ENCODE results near the gene RFX4. TPM values are rescaled to one million over a fixed set of nuclear protein-coding genes. Genes with fewer than 3 reads are reported as not detected.

The RFX4 gene
- polyA plus RNA-seq, 2 donors = not detected

DNA sequence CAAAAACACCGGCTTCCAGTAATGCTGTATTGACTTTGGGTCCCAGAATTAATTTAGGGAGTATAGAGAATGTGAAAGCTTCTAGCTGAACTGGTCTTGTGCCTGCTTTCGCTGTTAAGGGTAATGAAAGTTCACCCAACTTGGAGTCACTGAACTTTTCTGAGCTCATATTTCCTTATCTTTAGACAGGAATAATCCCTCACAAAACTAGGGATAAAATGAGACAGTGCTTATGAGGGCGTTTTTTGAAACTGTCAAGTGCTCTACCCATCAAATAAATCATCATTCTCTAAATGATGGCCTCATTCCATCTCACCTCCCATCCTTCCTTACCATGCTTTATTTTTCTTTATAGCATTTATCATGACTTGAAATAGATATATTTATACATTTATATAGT, 74.7 kb downstream of the RFX4 start:
- WGBS, 2 donors = 51 to 52% methylated on average over 3 of the region's 3 CpGs
- no peak overlapping the region for H3K27ac ChIP-seq (ENCODE audit: low read depth in 2 of 2, low read length in 1 of 2)
- peaks cover 2 to 3% of the 10 kb centered on the region in 2 donors for H3K27me3 ChIP-seq (ENCODE audit: control insufficient read depth in 1 of 2, insufficient read depth in 2 of 2, low read length in 2 of 2)
- no peaks in the 10 kb centered on the region for H3K4me1 ChIP-seq (ENCODE audit: control insufficient read depth in 2 of 2, insufficient read depth in 2 of 2, low read length in 1 of 2)
- no peak overlapping the region for H3K4me3 ChIP-seq (ENCODE audit: low read depth in 1 of 2, low read length in 2 of 2)
- H3K36me3 ChIP-seq (ENCODE audit: control insufficient read depth in 2 of 2, insufficient read depth in 2 of 2, low read length in 1 of 2) = no peaks in the 10 kb centered on the region
- no peaks in the 10 kb centered on the region for H3K9me3 ChIP-seq (ENCODE audit: control insufficient read depth in 2 of 2, insufficient read depth in 1 of 2, low read depth in 1 of 2, low read length in 1 of 2)

DNA sequence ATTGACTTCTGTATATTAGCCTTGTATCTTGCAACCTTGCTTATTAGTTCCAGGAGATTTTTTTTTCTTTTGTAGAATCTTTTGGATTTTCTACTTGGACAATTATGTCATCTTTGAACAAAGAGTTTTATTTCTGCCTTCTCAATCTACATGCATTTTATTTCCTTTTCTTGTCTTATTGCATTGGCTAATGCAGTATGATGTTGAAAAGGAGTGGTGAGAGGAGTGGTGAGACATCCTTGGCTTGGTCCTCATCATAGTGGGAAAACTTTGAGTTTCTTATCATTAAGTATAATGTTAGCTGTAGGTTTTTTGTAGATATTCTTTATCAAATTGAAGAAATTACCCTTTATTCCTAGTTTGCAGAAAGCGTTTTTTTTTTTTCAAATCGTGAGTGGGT, 80.6 kb downstream of the RFX4 start:
- Histone ChIP-seq H3K27ac (ENCODE audit: low read depth in 2 of 2, low read length in 1 of 2) (no peak overlapping the region), H3K4me1 (ENCODE audit: control insufficient read depth in 2 of 2, insufficient read depth in 2 of 2, low read length in 1 of 2) (no peaks in the 10 kb centered on the region), H3K9me3 (ENCODE audit: control insufficient read depth in 2 of 2, insufficient read depth in 1 of 2, low read depth in 1 of 2, low read length in 1 of 2) (no peaks in the 10 kb centered on the region), H3K36me3 (ENCODE audit: control insufficient read depth in 2 of 2, insufficient read depth in 2 of 2, low read length in 1 of 2) (no peaks in the 10 kb centered on the region), H3K27me3 (ENCODE audit: control insufficient read depth in 1 of 2, insufficient read depth in 2 of 2, low read length in 2 of 2) (peaks cover under 1 to 2% of the 10 kb centered on the region in 2 donors), H3K4me3 (ENCODE audit: low read depth in 1 of 2, low read length in 2 of 2) (no peak overlapping the region)
- whole genome bisulfite sequencing, 2 donors = 77 to 88% methylated on average over 2 of the region's 2 CpGs

DNA sequence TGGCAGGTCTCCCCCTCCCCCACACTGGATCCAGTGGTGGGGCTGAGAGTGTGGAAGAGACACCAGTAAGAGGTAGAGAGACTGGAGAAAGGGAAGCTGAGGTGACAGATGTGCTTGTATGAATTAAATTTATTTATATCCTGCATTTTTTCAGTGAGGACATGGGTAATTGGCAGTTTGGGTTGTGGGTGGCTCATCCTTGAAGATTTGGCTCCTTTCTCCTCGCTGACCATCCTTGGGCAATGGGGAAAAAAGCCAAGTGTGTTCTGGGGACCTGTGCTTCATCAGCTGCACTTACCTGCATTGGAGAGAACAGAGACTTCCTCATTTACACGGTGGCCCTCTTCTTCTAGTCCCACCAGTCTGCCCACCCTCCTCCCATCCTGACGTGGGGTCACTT, 86.4 kb downstream of the RFX4 start:
- Histone ChIP-seq H3K4me3 (ENCODE audit: low read depth in 1 of 2, low read length in 2 of 2) (no peak overlapping the region), H3K9me3 (ENCODE audit: control insufficient read depth in 2 of 2, insufficient read depth in 1 of 2, low read depth in 1 of 2, low read length in 1 of 2) (no peaks in the 10 kb centered on the region), H3K27ac (ENCODE audit: low read depth in 2 of 2, low read length in 1 of 2) (no peak overlapping the region), H3K36me3 (ENCODE audit: control insufficient read depth in 2 of 2, insufficient read depth in 2 of 2, low read length in 1 of 2) (no peaks in the 10 kb centered on the region), H3K27me3 (ENCODE audit: control insufficient read depth in 1 of 2, insufficient read depth in 2 of 2, low read length in 2 of 2) (no peaks in the 10 kb centered on the region), H3K4me1 (ENCODE audit: control insufficient read depth in 2 of 2, insufficient read depth in 2 of 2, low read length in 1 of 2) (no peaks in the 10 kb centered on the region)
- WGBS, 2 donors = 53 to 60% methylated on average over 3 of the region's 3 CpGs

- H3K9me3 ChIP-seq (ENCODE audit: control insufficient read depth in 2 of 2, insufficient read depth in 1 of 2, low read depth in 1 of 2, low read length in 1 of 2) = no peaks in the 10 kb centered on the region
- 62 to 71% methylated on average over 3 of the region's 3 CpGs for WGBS, 2 donors
- H3K36me3 ChIP-seq (ENCODE audit: control insufficient read depth in 2 of 2, insufficient read depth in 2 of 2, low read length in 1 of 2) = no peaks in the 10 kb centered on the region
- no peaks in the 10 kb centered on the region for H3K27me3 ChIP-seq (ENCODE audit: control insufficient read depth in 1 of 2, insufficient read depth in 2 of 2, low read length in 2 of 2)
- no peak overlapping the region for H3K27ac ChIP-seq (ENCODE audit: low read depth in 2 of 2, low read length in 1 of 2)
- no peak overlapping the region for H3K4me3 ChIP-seq (ENCODE audit: low read depth in 1 of 2, low read length in 2 of 2)
- no peaks in the 10 kb centered on the region for H3K4me1 ChIP-seq (ENCODE audit: control insufficient read depth in 2 of 2, insufficient read depth in 2 of 2, low read length in 1 of 2)
Measured at GRCh38 chr12:106670131-106670530, 87.3 kb downstream of the RFX4 start.

DNA sequence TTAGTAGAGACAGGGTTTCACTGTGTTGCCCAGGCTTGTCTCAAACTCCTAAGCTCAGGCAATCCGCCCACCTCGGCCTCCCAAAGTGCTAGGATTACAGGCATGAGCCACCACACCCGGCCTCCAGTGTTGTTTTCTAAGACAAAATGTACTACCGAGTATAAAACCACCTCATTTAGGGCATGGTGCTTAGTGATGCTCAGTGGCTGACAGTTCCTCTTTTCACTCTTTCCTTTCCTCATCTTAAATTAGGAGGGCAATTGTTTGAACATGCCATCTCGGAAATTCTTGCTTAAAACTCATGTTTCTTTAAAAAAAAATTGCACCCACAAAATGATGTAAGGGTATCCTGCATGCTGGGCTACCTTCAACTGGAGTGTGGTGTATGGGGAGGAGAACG, 89.0 kb downstream of the RFX4 start:
- no peaks in the 10 kb centered on the region for H3K4me1 ChIP-seq (ENCODE audit: control insufficient read depth in 2 of 2, insufficient read depth in 2 of 2, low read length in 1 of 2)
- H3K36me3 ChIP-seq (ENCODE audit: control insufficient read depth in 2 of 2, insufficient read depth in 2 of 2, low read length in 1 of 2) = no peaks in the 10 kb centered on the region
- 71 to 75% methylated on average over 6 of the region's 6 CpGs for WGBS, 2 donors
- no peak overlapping the region for H3K27ac ChIP-seq (ENCODE audit: low read depth in 2 of 2, low read length in 1 of 2)
- no peaks in the 10 kb centered on the region for H3K27me3 ChIP-seq (ENCODE audit: control insufficient read depth in 1 of 2, insufficient read depth in 2 of 2, low read length in 2 of 2)
- no peaks in the 10 kb centered on the region for H3K9me3 ChIP-seq (ENCODE audit: control insufficient read depth in 2 of 2, insufficient read depth in 1 of 2, low read depth in 1 of 2, low read length in 1 of 2)
- no peak overlapping the region for H3K4me3 ChIP-seq (ENCODE audit: low read depth in 1 of 2, low read length in 2 of 2)

- Histone ChIP-seq H3K9me3 (ENCODE audit: control insufficient read depth in 2 of 2, insufficient read depth in 1 of 2, low read depth in 1 of 2, low read length in 1 of 2) (no peaks in the 10 kb centered on the region), H3K27ac (ENCODE audit: low read depth in 2 of 2, low read length in 1 of 2) (no peak overlapping the region)
- 27 to 29% methylated on average over 8 of the region's 8 CpGs for WGBS, 2 donors
Measured at GRCh38 chr12:106672314-106673025, 89.7 kb downstream of the RFX4 start.

GRCh38 chr12:106673141-106673540, 90.3 kb downstream of the RFX4 start:
- H3K27ac ChIP-seq (ENCODE audit: low read depth in 2 of 2, low read length in 1 of 2) = no peak overlapping the region
- 44 to 51% methylated on average over 8 of the region's 8 CpGs for WGBS, 2 donors
- H3K27me3 ChIP-seq (ENCODE audit: control insufficient read depth in 1 of 2, insufficient read depth in 2 of 2, low read length in 2 of 2) = no peaks in the 10 kb centered on the region
- no peaks in the 10 kb centered on the region for H3K9me3 ChIP-seq (ENCODE audit: control insufficient read depth in 2 of 2, insufficient read depth in 1 of 2, low read depth in 1 of 2, low read length in 1 of 2)
- no peaks in the 10 kb centered on the region for H3K4me1 ChIP-seq (ENCODE audit: control insufficient read depth in 2 of 2, insufficient read depth in 2 of 2, low read length in 1 of 2)
- H3K36me3 ChIP-seq (ENCODE audit: control insufficient read depth in 2 of 2, insufficient read depth in 2 of 2, low read length in 1 of 2) = no peaks in the 10 kb centered on the region
- no peak overlapping the region for H3K4me3 ChIP-seq (ENCODE audit: low read depth in 1 of 2, low read length in 2 of 2)

More at GRCh38 chr12:106672314-106673025, 89.7 kb downstream of the RFX4 start:
- Histone ChIP-seq H3K27me3 (ENCODE audit: control insufficient read depth in 1 of 2, insufficient read depth in 2 of 2, low read length in 2 of 2) (no peaks in the 10 kb centered on the region), H3K36me3 (ENCODE audit: control insufficient read depth in 2 of 2, insufficient read depth in 2 of 2, low read length in 1 of 2) (no peaks in the 10 kb centered on the region), H3K4me3 (ENCODE audit: low read depth in 1 of 2, low read length in 2 of 2) (no peak overlapping the region), H3K4me1 (ENCODE audit: control insufficient read depth in 2 of 2, insufficient read depth in 2 of 2, low read length in 1 of 2) (no peaks in the 10 kb centered on the region)

- H3K4me1 ChIP-seq (ENCODE audit: control insufficient read depth in 2 of 2, insufficient read depth in 2 of 2, low read length in 1 of 2) = no peaks in the 10 kb centered on the region
- H3K9me3 ChIP-seq (ENCODE audit: control insufficient read depth in 2 of 2, insufficient read depth in 1 of 2, low read depth in 1 of 2, low read length in 1 of 2) = no peaks in the 10 kb centered on the region
- no peak overlapping the region for H3K4me3 ChIP-seq (ENCODE audit: low read depth in 1 of 2, low read length in 2 of 2)
- no peaks in the 10 kb centered on the region for H3K36me3 ChIP-seq (ENCODE audit: control insufficient read depth in 2 of 2, insufficient read depth in 2 of 2, low read length in 1 of 2)
- H3K27me3 ChIP-seq (ENCODE audit: control insufficient read depth in 1 of 2, insufficient read depth in 2 of 2, low read length in 2 of 2) = no peaks in the 10 kb centered on the region
- WGBS, 2 donors = 88 to 93% methylated on average over 10 of the region's 10 CpGs
- H3K27ac ChIP-seq (ENCODE audit: low read depth in 2 of 2, low read length in 1 of 2) = no peak overlapping the region
Measured at GRCh38 chr12:106675651-106676435, 93.0 kb downstream of the RFX4 start.

- no peak overlapping the region for H3K27ac ChIP-seq (ENCODE audit: low read depth in 2 of 2, low read length in 1 of 2)
- no peaks in the 10 kb centered on the region for H3K4me1 ChIP-seq (ENCODE audit: control insufficient read depth in 2 of 2, insufficient read depth in 2 of 2, low read length in 1 of 2)
- WGBS, 2 donors = 73 to 86% methylated on average over 1 of the region's 1 CpG
- H3K4me3 ChIP-seq (ENCODE audit: low read depth in 1 of 2, low read length in 2 of 2) = no peak overlapping the region
- no peaks in the 10 kb centered on the region for H3K36me3 ChIP-seq (ENCODE audit: control insufficient read depth in 2 of 2, insufficient read depth in 2 of 2, low read length in 1 of 2)
- no peaks in the 10 kb centered on the region for H3K27me3 ChIP-seq (ENCODE audit: control insufficient read depth in 1 of 2, insufficient read depth in 2 of 2, low read length in 2 of 2)
- no peaks in the 10 kb centered on the region for H3K9me3 ChIP-seq (ENCODE audit: control insufficient read depth in 2 of 2, insufficient read depth in 1 of 2, low read depth in 1 of 2, low read length in 1 of 2)
Measured at GRCh38 chr12:106679574-106679973, 96.8 kb downstream of the RFX4 start.

GRCh38 chr12:106680280-106680679, 97.5 kb downstream of the RFX4 start:
- Histone ChIP-seq H3K27ac (ENCODE audit: low read depth in 2 of 2, low read length in 1 of 2) (no peak overlapping the region), H3K36me3 (ENCODE audit: control insufficient read depth in 2 of 2, insufficient read depth in 2 of 2, low read length in 1 of 2) (no peaks in the 10 kb centered on the region), H3K9me3 (ENCODE audit: control insufficient read depth in 2 of 2, insufficient read depth in 1 of 2, low read depth in 1 of 2, low read length in 1 of 2) (no peaks in the 10 kb centered on the region), H3K4me1 (ENCODE audit: control insufficient read depth in 2 of 2, insufficient read depth in 2 of 2, low read length in 1 of 2) (no peaks in the 10 kb centered on the region), H3K4me3 (ENCODE audit: low read depth in 1 of 2, low read length in 2 of 2) (no peak overlapping the region), H3K27me3 (ENCODE audit: control insufficient read depth in 1 of 2, insufficient read depth in 2 of 2, low read length in 2 of 2) (no peaks in the 10 kb centered on the region)

All from esophagus (tissue), 2 donors.